Uterus (tissue), 4 donors: ENCODE data around the gene PDE3B. TPM values are rescaled to one million over a fixed set of nuclear protein-coding genes. Genes with fewer than 3 reads are reported as not detected.

Experiments used
- DNase-seq, 2 donors: peaks; one replicate each; pipeline ENCODE4 v3.0.0-alpha.2; 2019 to 2020
- H3K27ac ChIP-seq, 2 donors: fragments of 200-600 bp; sonication (generic); 1 replicate in 1 of 2; 2 replicates in 1 of 2; pipeline ENCODE4 v1.5.1; 2016 to 2018
- H3K27me3 ChIP-seq, 2 donors: fragments of 200-600 bp; sonication (generic); one replicate each; pipeline ENCODE4 v1.5.1; 2018 to 2019; ENCODE audit warnings: control low read depth in 1 of 2
- H3K36me3 ChIP-seq, 2 donors: fragments of 200-600 bp; sonication (generic); one replicate each; pipeline ENCODE4 v1.5.1; 2019; ENCODE audit warnings: control low read depth in 1 of 2
- H3K4me1 ChIP-seq, 2 donors: fragments of 200-600 bp; sonication (generic); one replicate each; pipeline ENCODE4 v1.5.1; 2018 to 2019; ENCODE audit warnings: control low read depth in 1 of 2
- H3K4me3 ChIP-seq, 2 donors: fragments of 200-600 bp; sonication (generic); 1 replicate in 1 of 2; 2 replicates in 1 of 2; pipeline ENCODE4 v1.5.1; 2018 to 2019; ENCODE audit warnings: mild to moderate bottlenecking in 1 of 2
- H3K9me3 ChIP-seq, 2 donors: fragments of 200-600 bp; sonication (generic); one replicate each; pipeline ENCODE4 v1.5.1; 2019; ENCODE audit warnings: control low read depth in 1 of 2
- POLR2A ChIP-seq, 2 donors: fragments of 450-650 bp; IDR thresholded peaks; one replicate each; pipeline ENCODE4 v1.6.1; 2016; ENCODE audit warnings: antibody characterized with exemption in 2 of 2, mild to moderate bottlenecking in 1 of 2, moderate library complexity in 1 of 2
- intact Hi-C: fragments of 100-400 bp; cut with DNase I; formaldehyde crosslinking; loops from one replicate; pipeline ENCODE4 v1.15.1; 2023; ENCODE audit warnings: low total_unique reads
- total RNA-seq, 4 donors: library from RNA; depleted of rRNA in 3 of 4; stranded (reverse); fragments of >200 nt in 3 of 4; gene quantifications; one replicate each; pipeline versions ENCODE4 v1.1.0 to v1.2.4, GENCODE V29; 2014 to 2023
- TF ChIP-seq, protein P1 (sequence below), 4 experiments: fragments of 200-600 bp in 2 of 4; fragments of 450-650 bp in 2 of 4; sonication (generic) in 2 of 4; IDR thresholded peaks; one replicate each; pipeline ENCODE4 v1.5.1; 2016 to 2019; ENCODE audit warnings: antibody characterized with exemption in 4 of 4, mild to moderate bottlenecking in 2 of 4, moderate library complexity in 1 of 4
- donor health status: DM: yes; HTN: yes; CAD: no.

PDE3B gene
- total RNA-seq, 4 donors from 2014 or later = 1.5 to 10.8 (median 3.9) TPM

DNA sequence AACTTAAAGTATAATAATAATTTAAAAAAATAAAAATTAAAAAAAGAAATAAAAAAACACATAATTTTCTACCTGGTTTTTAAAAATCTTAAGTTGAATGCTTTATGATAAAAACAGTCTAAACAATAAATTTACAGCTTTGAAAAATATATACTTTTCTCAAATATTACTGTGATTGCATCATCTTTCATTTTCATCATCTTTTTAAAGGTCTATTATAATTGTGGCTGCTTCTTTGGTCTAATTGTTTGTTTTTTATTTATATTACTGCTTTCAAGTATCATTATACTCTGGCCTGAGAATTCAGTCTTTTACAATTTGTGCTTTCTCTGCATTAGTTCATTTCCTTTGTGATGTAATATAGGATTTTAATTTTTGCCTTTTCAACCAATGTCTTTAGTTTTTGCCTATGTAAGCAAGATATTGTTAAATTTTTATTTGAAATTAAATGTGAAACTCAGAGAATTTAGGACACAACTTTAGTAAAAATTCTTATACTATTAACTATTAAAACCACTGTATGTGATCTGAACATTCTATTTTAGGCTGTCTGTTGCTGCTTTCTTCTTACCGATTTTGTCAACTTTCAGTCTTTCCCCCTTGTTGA lies 241.2 kb downstream of the PDE3B start:
- intact Hi-C loops = no loop called here
- no peak for DNase-seq
- Histone ChIP-seq H3K4me3 (no peak overlapping the region), H3K9me3 (no peaks in the 10 kb centered on the region), H3K27ac (no peak overlapping the region), H3K27me3 (no peaks in the 10 kb centered on the region), H3K36me3 (no peaks in the 10 kb centered on the region), H3K4me1 (no peaks in the 10 kb centered on the region)
- TF ChIP-seq POLR2A (IDR thresholded peaks at IDR 0.05) = no peak
- TF ChIP-seq, protein P1, sequence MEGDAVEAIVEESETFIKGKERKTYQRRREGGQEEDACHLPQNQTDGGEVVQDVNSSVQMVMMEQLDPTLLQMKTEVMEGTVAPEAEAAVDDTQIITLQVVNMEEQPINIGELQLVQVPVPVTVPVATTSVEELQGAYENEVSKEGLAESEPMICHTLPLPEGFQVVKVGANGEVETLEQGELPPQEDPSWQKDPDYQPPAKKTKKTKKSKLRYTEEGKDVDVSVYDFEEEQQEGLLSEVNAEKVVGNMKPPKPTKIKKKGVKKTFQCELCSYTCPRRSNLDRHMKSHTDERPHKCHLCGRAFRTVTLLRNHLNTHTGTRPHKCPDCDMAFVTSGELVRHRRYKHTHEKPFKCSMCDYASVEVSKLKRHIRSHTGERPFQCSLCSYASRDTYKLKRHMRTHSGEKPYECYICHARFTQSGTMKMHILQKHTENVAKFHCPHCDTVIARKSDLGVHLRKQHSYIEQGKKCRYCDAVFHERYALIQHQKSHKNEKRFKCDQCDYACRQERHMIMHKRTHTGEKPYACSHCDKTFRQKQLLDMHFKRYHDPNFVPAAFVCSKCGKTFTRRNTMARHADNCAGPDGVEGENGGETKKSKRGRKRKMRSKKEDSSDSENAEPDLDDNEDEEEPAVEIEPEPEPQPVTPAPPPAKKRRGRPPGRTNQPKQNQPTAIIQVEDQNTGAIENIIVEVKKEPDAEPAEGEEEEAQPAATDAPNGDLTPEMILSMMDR (IDR thresholded peaks at IDR 0.05) = no peak

DNA sequence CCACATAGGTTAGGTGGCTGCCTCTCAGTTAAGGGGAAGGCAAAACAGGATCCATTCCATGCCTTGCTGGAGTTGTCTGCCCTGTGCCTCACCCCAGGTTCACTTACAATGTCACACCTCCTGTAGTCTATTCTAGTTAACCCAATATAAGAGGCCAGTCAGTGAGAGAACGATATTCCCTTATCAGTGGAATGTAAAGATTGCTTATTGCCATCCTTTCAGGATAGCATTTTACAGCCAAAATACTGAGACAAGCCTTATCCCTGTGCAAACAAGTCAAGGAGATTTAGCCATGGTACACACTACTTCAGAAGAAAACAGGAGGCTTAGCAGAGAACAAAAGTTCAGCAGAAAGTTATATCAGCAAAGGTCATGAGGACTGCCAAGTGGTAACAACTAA lies 242.9 kb downstream of the PDE3B start:
- Histone ChIP-seq H3K27ac (no peak overlapping the region), H3K27me3 (no peaks in the 10 kb centered on the region), H3K9me3 (no peaks in the 10 kb centered on the region), H3K4me3 (no peak overlapping the region), H3K36me3 (no peaks in the 10 kb centered on the region), H3K4me1 (no peaks in the 10 kb centered on the region)
- DNase-seq = no peak
- intact Hi-C loops = no loop called here
- TF ChIP-seq, protein P1 (IDR thresholded peaks at IDR 0.05) = no peak
- no peak for TF ChIP-seq POLR2A (IDR thresholded peaks at IDR 0.05)

DNA sequence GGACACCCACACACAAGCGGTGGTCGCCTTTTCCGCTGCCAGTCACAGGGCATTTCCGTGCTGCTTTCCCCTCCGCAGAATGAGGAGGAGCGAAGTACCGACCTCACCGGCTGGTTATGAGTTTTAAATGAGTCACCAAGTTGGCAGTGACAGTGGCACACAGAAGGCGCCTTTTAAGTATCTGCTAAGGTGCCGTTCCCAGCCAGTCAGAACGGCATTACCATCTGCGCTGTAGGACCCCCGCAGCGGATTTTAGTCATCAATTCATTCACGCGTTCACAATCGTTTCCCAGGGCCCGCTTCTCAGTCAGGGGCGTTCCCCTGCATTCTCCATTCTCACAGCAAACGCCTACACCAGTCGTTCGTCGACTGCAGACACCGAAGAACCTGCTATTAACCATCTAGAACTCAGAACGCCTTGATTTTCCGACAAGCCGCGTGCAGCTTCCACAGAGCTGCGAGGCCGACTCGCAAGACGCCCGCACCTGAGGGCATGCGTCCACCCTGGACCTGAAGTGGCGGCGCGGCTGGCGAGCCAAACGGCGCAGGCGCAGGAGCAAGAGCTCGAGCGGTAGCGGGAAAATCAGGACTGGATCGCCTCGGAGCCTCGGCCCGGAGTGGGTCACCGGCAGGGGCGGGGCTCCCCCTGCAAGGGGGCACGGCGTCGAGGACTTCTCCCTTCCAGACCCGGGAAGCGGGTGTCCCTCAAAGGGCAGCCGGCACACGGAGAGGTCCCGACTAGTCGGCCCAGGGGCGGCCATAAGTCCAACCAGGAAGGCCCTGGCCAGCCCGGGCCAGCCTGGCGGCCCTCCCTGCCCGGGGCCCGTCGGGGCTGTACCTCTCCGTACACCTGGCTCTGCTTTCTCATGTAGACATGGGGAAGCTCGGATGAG lies 247.8 kb downstream of the PDE3B start:
- intact Hi-C loops = no loop called here
- Histone ChIP-seq H3K4me1 (no peaks in the 10 kb centered on the region), H3K9me3 (no peaks in the 10 kb centered on the region), H3K27ac (peak overlapping the region; percentile 69 to 86), H3K36me3 (no peaks in the 10 kb centered on the region), H3K27me3 (no peaks in the 10 kb centered on the region), H3K4me3 (peak overlapping the region; percentile 48 to 52)
- TF ChIP-seq POLR2A (IDR thresholded peaks at IDR 0.05) = peak; percentile 9 to 66
- TF ChIP-seq, protein P1 (IDR thresholded peaks at IDR 0.05) = peak in 2 of 4 experiments; percentile 21 to 25
- peak; percentile 80 to 86 for DNase-seq

DNA sequence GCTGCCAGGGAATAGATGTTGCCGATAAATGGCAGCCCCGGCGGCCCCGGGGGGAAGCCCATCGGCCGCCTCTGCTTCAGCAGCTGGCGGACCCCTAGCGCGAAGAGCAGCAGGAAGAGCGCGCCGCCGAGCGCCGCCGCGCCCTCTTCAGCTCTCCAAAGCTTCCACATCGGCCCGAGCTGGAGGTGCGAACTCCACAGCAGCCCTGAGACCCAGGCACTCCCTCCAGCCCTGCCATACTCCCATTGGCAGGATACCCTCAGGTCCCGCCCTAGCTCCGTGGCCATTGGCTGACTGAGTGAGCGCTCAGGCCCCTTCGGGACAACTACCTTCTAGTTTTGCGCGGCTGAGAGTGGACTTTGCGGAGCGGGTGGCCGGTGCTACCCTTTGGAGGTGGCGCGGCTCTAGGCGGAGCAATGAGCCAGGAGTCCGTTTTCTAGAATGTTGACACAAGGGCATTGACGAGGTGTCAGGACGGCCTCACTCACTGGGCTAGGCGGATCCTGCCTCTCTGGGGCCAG lies 248.5 kb downstream of the PDE3B start, which contains the start of gene CYP2R1:
Gene CYP2R1 (minus strand): TSS at position 196 of the 521 bp plus-strand sequence. CDS start 26 bp downstream, at position 170.
- Histone ChIP-seq H3K27ac (peak within 1 kb of the TSS; percentile 69 to 86), H3K36me3 (no peaks in the 10 kb centered on the region), H3K27me3 (no peaks in the 10 kb centered on the region), H3K4me3 (peak within 1 kb of the TSS; percentile 48 to 52), H3K9me3 (no peaks in the 10 kb centered on the region), H3K4me1 (no peaks in the 10 kb centered on the region)
- DNase-seq = peak; percentile 92 to 93
- TF ChIP-seq, protein P1 (IDR thresholded peaks at IDR 0.05) = no peak
- TF ChIP-seq POLR2A (IDR thresholded peaks at IDR 0.05) = peak; percentile 10 to 36
- intact Hi-C loops = no loop called here

DNA sequence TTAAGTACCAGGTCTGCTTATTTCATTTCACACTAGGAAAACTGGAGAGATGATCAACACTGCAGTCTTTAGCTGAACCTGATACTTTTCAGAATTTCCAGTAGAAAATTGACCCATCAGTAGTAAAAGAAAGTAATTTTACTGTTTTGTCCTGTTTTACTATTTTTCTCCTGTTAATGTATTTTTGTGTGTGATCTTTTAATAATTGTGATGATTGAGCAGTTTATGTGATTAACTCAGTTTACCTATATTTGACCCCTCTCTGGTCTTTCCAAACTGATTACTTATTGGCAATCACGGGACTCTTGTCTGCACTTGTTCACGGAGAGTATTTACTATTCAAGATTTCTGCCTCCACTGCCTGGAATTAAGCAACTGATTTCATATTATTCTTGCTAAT lies 249.0 kb downstream of the PDE3B start:
- peak overlapping the region; percentile 48 to 52 for H3K4me3 ChIP-seq
- peak overlapping the region; percentile 69 to 86 for H3K27ac ChIP-seq
- no peak for DNase-seq
- no peaks in the 10 kb centered on the region for H3K4me1 ChIP-seq
- TF ChIP-seq POLR2A (IDR thresholded peaks at IDR 0.05) = no peak
- TF ChIP-seq, protein P1 (IDR thresholded peaks at IDR 0.05) = no peak
- intact Hi-C loops = no loop called here
- H3K27me3 ChIP-seq = no peaks in the 10 kb centered on the region
- no peaks in the 10 kb centered on the region for H3K36me3 ChIP-seq
- H3K9me3 ChIP-seq = no peaks in the 10 kb centered on the region
